NCI-H748 (cell line): Measurements from ENCODE around the gene XPR1.
"Not testable (repeated sequence)": the region's sequence is repeated elsewhere in the genome, so short reads cannot be mapped to it uniquely, and the experiment has no call there.

Source experiments
- DNase-seq: peaks from one replicate; lab custom pipeline; 2025; ENCODE audit not compliant: unreplicated experiment; lab: John Stamatoyannopoulos, UW

XPR1 gene

GRCh38 chr1:180642781-180643180, 11.0 kb downstream of the XPR1 start:
- DNase-seq: no peak

- DNase-seq: peak; percentile 40
These were observed 11.9 kb downstream of the XPR1 start for GRCh38 chr1:180643693-180644092.

- peak; percentile 28 for DNase-seq
These were observed 12.8 kb downstream of the XPR1 start for GRCh38 chr1:180644526-180645192.

- not testable (repeated sequence) for DNase-seq
These were observed 13.4 kb downstream of the XPR1 start for GRCh38 chr1:180645261-180645660.

GRCh38 chr1:180646093-180646492, 14.3 kb downstream of the XPR1 start:
- no peak for DNase-seq

GRCh38 chr1:180646547-180646946, 14.7 kb downstream of the XPR1 start:
- no peak for DNase-seq

GRCh38 chr1:180652792-180653191, 21.0 kb downstream of the XPR1 start:
- no peak for DNase-seq

GRCh38 chr1:180662709-180663108, 30.9 kb downstream of the XPR1 start:
- no peak for DNase-seq

GRCh38 chr1:180670681-180671080, 38.9 kb downstream of the XPR1 start:
- no peak for DNase-seq

GRCh38 chr1:180672105-180672504, 40.3 kb downstream of the XPR1 start:
- DNase-seq: no peak

GRCh38 chr1:180672505-180672904, 40.7 kb downstream of the XPR1 start:
- DNase-seq: no peak

GRCh38 chr1:180674603-180675530, 43.0 kb downstream of the XPR1 start:
- DNase-seq: no peak

GRCh38 chr1:180675586-180675985, 43.8 kb downstream of the XPR1 start:
- DNase-seq: no peak

GRCh38 chr1:180680558-180681144, 48.8 kb downstream of the XPR1 start:
- DNase-seq: no peak

GRCh38 chr1:180683117-180683516, 51.3 kb downstream of the XPR1 start:
- DNase-seq: not testable (repeated sequence)

- no peak for DNase-seq
These were observed 59.6 kb downstream of the XPR1 start for GRCh38 chr1:180691322-180691913.

GRCh38 chr1:180693564-180694244, 61.9 kb downstream of the XPR1 start:
- DNase-seq: no peak

GRCh38 chr1:180695282-180695681, 63.5 kb downstream of the XPR1 start:
- no peak for DNase-seq

- no peak for DNase-seq
These were observed 64.5 kb downstream of the XPR1 start for GRCh38 chr1:180696361-180696760.

- DNase-seq: no peak
These were observed 66.8 kb downstream of the XPR1 start for GRCh38 chr1:180698580-180698979.

GRCh38 chr1:180702376-180702775, 70.6 kb downstream of the XPR1 start:
- DNase-seq: not testable (repeated sequence)
